Subcutaneous abdominal adipose tissue (tissue), 5 donors: ENCODE measurements around the gene WDR17.

ENCODE experiments used
- H3K27ac ChIP-seq: one replicate; pipeline ENCODE4 v1.7.0; 2013; ENCODE audit warnings: low read depth, mild to moderate bottlenecking, inconsistent platforms, low read length, moderate library complexity
- H3K27me3 ChIP-seq, 5 donors: one replicate each; pipeline ENCODE4 v1.7.0; 2013; ENCODE audit warnings: low read length in 5 of 5, inconsistent platforms in 1 of 5; ENCODE audit not compliant: control insufficient read depth in 5 of 5, insufficient read depth in 4 of 5
- H3K36me3 ChIP-seq, 5 donors: one replicate each; pipeline ENCODE4 v1.7.0; 2013; ENCODE audit warnings: low read length in 5 of 5; ENCODE audit not compliant: control insufficient read depth in 5 of 5, insufficient read depth in 5 of 5
- H3K4me1 ChIP-seq, 5 donors: one replicate each; pipeline ENCODE4 v1.7.0; 2013; ENCODE audit warnings: low read length in 5 of 5, mild to moderate bottlenecking in 3 of 5, moderate library complexity in 1 of 5; ENCODE audit not compliant: control insufficient read depth in 5 of 5, insufficient read depth in 5 of 5
- H3K4me3 ChIP-seq, 5 donors: one replicate each; pipeline ENCODE4 v1.7.0; 2013; ENCODE audit warnings: low read length in 5 of 5, low read depth in 1 of 5
- H3K9ac ChIP-seq, 5 donors: one replicate each; pipeline ENCODE4 v1.7.0; 2013; ENCODE audit warnings: low read length in 5 of 5, mild to moderate bottlenecking in 4 of 5, moderate library complexity in 3 of 5
- H3K9me3 ChIP-seq, 5 donors: one replicate each; pipeline ENCODE4 v1.7.0; 2013; ENCODE audit warnings: low read length in 5 of 5; ENCODE audit not compliant: control insufficient read depth in 5 of 5
- donor health status: healthy.
- donor health status: healthy.
- donor health status: healthy.
- donor health status: healthy.
- donor health status: healthy.

The WDR17 gene

GRCh38 chr4:176042195-176042594, 23.4 kb upstream of the WDR17 start:
- Histone ChIP-seq H3K9ac (no peak overlapping the region), H3K9me3 (peaks cover 0 to 4% (median 0%) of the 10 kb centered on the region in 5 donors), H3K27me3 (no peaks in the 10 kb centered on the region), H3K4me1 (peaks cover 0 to 19% (median 12%) of the 10 kb centered on the region in 5 donors), H3K27ac (no peak overlapping the region), H3K4me3 (no peak overlapping the region), H3K36me3 (no peaks in the 10 kb centered on the region)

- Histone ChIP-seq H3K4me3 (no peak overlapping the region), H3K9me3 (peaks cover 0 to 4% (median 0%) of the 10 kb centered on the region in 5 donors), H3K27me3 (no peaks in the 10 kb centered on the region), H3K4me1 (peaks cover 0 to 19% (median 12%) of the 10 kb centered on the region in 5 donors), H3K9ac (no peak overlapping the region), H3K36me3 (no peaks in the 10 kb centered on the region), H3K27ac (no peak overlapping the region)
Observed at GRCh38 chr4:176043838-176044588, 21.6 kb upstream of the WDR17 start.

- H3K4me3 ChIP-seq = no peak overlapping the region
- H3K36me3 ChIP-seq = no peaks in the 10 kb centered on the region
- H3K4me1 ChIP-seq = peaks cover 0 to 19% (median 12%) of the 10 kb centered on the region in 5 donors
- H3K27me3 ChIP-seq = no peaks in the 10 kb centered on the region
- no peak overlapping the region for H3K27ac ChIP-seq
- H3K9ac ChIP-seq = no peak overlapping the region
- peaks cover 0 to under 1% (median 0%) of the 10 kb centered on the region in 5 donors for H3K9me3 ChIP-seq
Observed at GRCh38 chr4:176044589-176044951, 21.1 kb upstream of the WDR17 start.

GRCh38 chr4:176048631-176049030, 17.0 kb upstream of the WDR17 start:
- Histone ChIP-seq H3K4me1 (peaks cover 0 to 17% (median 12%) of the 10 kb centered on the region in 5 donors), H3K4me3 (no peak overlapping the region), H3K9ac (no peak overlapping the region), H3K9me3 (no peaks in the 10 kb centered on the region), H3K27ac (no peak overlapping the region), H3K27me3 (no peaks in the 10 kb centered on the region), H3K36me3 (no peaks in the 10 kb centered on the region)

- Histone ChIP-seq H3K4me3 (no peak overlapping the region), H3K27me3 (no peaks in the 10 kb centered on the region), H3K4me1 (peaks cover 0 to 3% (median 0%) of the 10 kb centered on the region in 5 donors), H3K27ac (no peak overlapping the region), H3K9me3 (no peaks in the 10 kb centered on the region), H3K9ac (no peak overlapping the region), H3K36me3 (no peaks in the 10 kb centered on the region)
Observed at GRCh38 chr4:176052744-176053143, 12.9 kb upstream of the WDR17 start.

- Histone ChIP-seq H3K36me3 (no peaks in the 10 kb centered on the region), H3K4me1 (peaks cover 0 to 6% (median 0%) of the 10 kb centered on the region in 5 donors), H3K27ac (no peak overlapping the region), H3K27me3 (no peaks in the 10 kb centered on the region), H3K4me3 (no peak overlapping the region), H3K9me3 (no peaks in the 10 kb centered on the region), H3K9ac (no peak overlapping the region)
Observed at GRCh38 chr4:176053785-176054184, 11.9 kb upstream of the WDR17 start.

GRCh38 chr4:176054942-176055341, 10.7 kb upstream of the WDR17 start:
- H3K36me3 ChIP-seq = no peaks in the 10 kb centered on the region
- no peaks in the 10 kb centered on the region for H3K9me3 ChIP-seq
- H3K4me1 ChIP-seq = peaks cover 0 to 6% (median 0%) of the 10 kb centered on the region in 5 donors
- no peak overlapping the region for H3K9ac ChIP-seq
- no peaks in the 10 kb centered on the region for H3K27me3 ChIP-seq
- H3K27ac ChIP-seq = no peak overlapping the region
- H3K4me3 ChIP-seq = no peak overlapping the region

GRCh38 chr4:176063718-176064117, 1.9 kb upstream of the WDR17 start:
- Histone ChIP-seq H3K27ac (no peak overlapping the region), H3K27me3 (no peaks in the 10 kb centered on the region), H3K4me3 (no peak overlapping the region)

GRCh38 chr4:176064539-176064938, 1.1 kb upstream of the WDR17 start:
- Histone ChIP-seq H3K4me3 (no peak overlapping the region), H3K9ac (no peak overlapping the region), H3K36me3 (no peaks in the 10 kb centered on the region), H3K27me3 (no peaks in the 10 kb centered on the region), H3K4me1 (peaks cover 2 to 13% (median 12%) of the 10 kb centered on the region in 5 donors), H3K9me3 (no peaks in the 10 kb centered on the region), H3K27ac (no peak overlapping the region)

More at GRCh38 chr4:176063718-176064117, 1.9 kb upstream of the WDR17 start:
- Histone ChIP-seq H3K9me3 (no peaks in the 10 kb centered on the region), H3K36me3 (no peaks in the 10 kb centered on the region), H3K4me1 (peaks cover 2 to 13% (median 12%) of the 10 kb centered on the region in 5 donors), H3K9ac (no peak overlapping the region)

- Histone ChIP-seq H3K9me3 (no peaks in the 10 kb centered on the region), H3K27me3 (no peaks in the 10 kb centered on the region), H3K4me3 (no peak overlapping the region), H3K36me3 (no peaks in the 10 kb centered on the region), H3K4me1 (peaks cover 2 to 13% (median 12%) of the 10 kb centered on the region in 5 donors), H3K9ac (no peak overlapping the region), H3K27ac (no peak overlapping the region)
Observed at GRCh38 chr4:176066757-176067156, 1.1 kb downstream of the WDR17 start.
